Hepatocyte (in vitro differentiated cells): ENCODE results near the gene TSEN2.

ENCODE experiments used
- CTCF ChIP-seq: fragments of 200-600 bp; sonication (generic); IDR thresholded peaks from 2 replicates; pipeline ENCODE4 v1.5.1; 2016; ENCODE audit warnings: antibody characterized with exemption, mild to moderate bottlenecking; ENCODE audit not compliant: poor library complexity
- EZH2 ChIP-seq: fragments of 200-600 bp; sonication (generic); IDR thresholded peaks from 2 replicates; pipeline ENCODE4 v1.6.1; 2016; ENCODE audit warnings: antibody characterized with exemption, mild to moderate bottlenecking, borderline replicate concordance

GRCh38 chr3:12527757-12528143 lies 43.5 kb downstream of the TSEN2 start:
- no peak for TF ChIP-seq CTCF
- TF ChIP-seq EZH2, result no peak
